ENCODE data around the gene STAG1.
A peak's percentile ranks its signal among the peaks of the same experiment; 100 is the strongest.
"Not testable (repeated sequence)": the region's sequence is repeated elsewhere in the genome, so short reads cannot be mapped to it uniquely, and the experiment has no call there.

The STAG1 gene

GRCh38 chr3:136377508-136377907, 374.7 kb downstream of the STAG1 start:
- TF ChIP-seq CTCF (IDR thresholded peaks at IDR 0.05; ENCODE audit: insufficient read depth, low read depth, low read length, missing control alignments), result no peak
- H3K4me3 ChIP-seq (ENCODE audit: low read length), result no peak overlapping the region
- DNase-seq (ENCODE audit: low read depth), result peak; percentile 4

- DNase-seq (ENCODE audit: low read depth); H3K4me3 ChIP-seq (ENCODE audit: low read length): not testable (repeated sequence)
These were observed 376.4 kb downstream of the STAG1 start for GRCh38 chr3:136375800-136376199.

DNA sequence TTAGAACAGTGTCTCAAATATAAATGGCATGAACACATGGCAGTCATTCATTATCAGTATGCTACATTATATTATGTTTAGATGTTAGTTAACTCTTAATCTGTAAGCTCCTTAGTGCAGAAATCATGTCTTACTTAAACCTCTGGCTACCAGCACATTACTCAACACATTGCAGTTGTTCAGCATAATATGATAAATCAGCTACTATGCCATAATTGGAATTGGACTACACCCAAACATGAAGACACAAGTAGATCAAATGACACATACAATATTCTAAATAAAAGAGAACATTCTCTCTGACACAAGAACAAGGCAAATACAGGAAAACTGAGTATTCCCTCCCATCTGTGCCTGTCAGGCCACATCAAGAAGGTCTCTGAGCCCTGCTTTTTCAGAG, 385.9 kb downstream of the STAG1 start:
- DNase-seq (ENCODE audit: low read depth), result peak; percentile 81
- no peak for TF ChIP-seq CTCF (IDR thresholded peaks at IDR 0.05; ENCODE audit: insufficient read depth, low read depth, low read length, missing control alignments)
- H3K4me3 ChIP-seq (ENCODE audit: low read length), result no peak overlapping the region

DNA sequence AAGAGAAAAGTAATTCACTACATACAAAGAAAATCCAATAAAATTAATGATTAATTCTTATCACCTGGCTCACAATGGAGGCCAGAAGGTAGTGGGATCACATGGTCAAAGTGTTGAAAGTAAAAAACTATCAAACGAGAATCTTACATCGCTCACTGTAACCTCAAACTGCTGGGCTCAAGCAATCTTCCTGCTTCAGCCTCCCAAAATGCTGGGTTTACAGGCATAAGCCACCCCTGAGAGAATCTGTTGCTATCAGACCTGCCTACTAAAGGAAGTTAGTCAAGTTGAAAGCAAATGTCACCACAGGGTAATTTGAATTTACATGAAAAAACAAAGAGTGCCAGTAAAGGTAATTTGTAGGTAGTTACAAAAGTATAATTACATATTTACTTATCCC, 398.7 kb downstream of the STAG1 start:
- no peak for DNase-seq (ENCODE audit: low read depth)
- no peak for TF ChIP-seq CTCF (IDR thresholded peaks at IDR 0.05; ENCODE audit: insufficient read depth, low read depth, low read length, missing control alignments)
- H3K4me3 ChIP-seq (ENCODE audit: low read length), result no peak overlapping the region

DNA sequence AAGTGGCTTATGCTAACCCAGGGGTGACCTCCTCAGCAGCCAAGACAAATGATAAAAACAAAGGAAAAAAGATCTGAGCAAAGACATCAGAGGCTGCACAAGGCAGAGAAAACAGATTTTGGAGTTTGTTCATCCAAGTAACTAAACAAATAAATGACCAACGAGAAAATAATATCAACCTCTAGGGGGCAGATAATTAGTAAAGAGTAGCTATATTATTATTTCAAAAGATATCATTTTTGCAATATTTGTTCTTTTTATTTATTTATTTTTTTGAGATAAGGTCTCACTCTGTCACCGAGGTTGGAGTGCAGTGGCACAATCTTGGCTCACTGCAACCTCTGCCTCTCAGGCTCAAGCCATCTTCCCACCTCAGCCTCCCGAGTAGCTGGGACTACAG, 400.3 kb downstream of the STAG1 start:
- peak; percentile 11 for DNase-seq (ENCODE audit: low read depth)
- no peak overlapping the region for H3K4me3 ChIP-seq (ENCODE audit: low read length)
- TF ChIP-seq CTCF (IDR thresholded peaks at IDR 0.05; ENCODE audit: insufficient read depth, low read depth, low read length, missing control alignments), result no peak

DNA sequence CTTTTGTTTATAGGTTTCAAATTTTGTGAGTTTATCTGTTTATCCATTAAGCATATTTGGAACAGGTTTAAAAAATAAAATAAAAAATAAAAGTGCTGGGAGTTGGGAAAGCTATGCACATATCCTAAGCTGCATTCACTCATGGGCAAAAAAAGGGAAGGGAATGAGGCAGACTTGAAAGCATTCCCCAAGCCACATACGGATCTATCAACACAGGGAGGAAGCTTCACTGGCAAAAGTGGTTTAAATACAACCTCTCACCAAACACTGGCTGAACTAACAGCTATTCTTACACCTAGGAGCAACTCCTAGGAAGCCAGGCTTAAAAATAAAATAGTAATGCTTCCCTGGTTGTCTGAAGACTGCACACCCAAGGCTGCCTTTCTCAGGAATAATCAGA, 400.8 kb downstream of the STAG1 start:
- no peak for DNase-seq (ENCODE audit: low read depth)
- no peak for TF ChIP-seq CTCF (IDR thresholded peaks at IDR 0.05; ENCODE audit: insufficient read depth, low read depth, low read length, missing control alignments)
- H3K4me3 ChIP-seq (ENCODE audit: low read length), result no peak overlapping the region

DNA sequence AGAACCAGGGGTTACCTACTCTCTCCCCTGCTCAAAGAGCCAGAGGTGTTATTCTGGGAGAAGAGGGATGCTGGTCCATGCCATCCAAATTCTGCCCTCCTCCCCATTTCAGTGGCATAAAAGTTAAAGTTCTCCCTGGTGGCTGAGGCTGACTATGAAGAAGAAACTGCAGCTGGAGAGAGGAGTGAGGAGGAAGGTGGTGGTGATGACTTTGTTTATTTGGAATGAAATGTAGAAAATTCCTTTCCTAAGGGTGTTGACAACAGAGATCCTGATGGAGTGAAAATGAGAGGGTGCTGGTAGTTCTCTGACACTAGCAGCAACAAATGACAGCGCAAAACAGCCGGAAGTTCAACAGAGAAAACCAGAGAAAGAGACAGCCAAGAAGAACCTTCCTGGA, 401.6 kb downstream of the STAG1 start:
- no peak overlapping the region for H3K4me3 ChIP-seq (ENCODE audit: low read length)
- DNase-seq (ENCODE audit: low read depth), result no peak
- TF ChIP-seq CTCF (IDR thresholded peaks at IDR 0.05; ENCODE audit: insufficient read depth, low read depth, low read length, missing control alignments), result no peak

GRCh38 chr3:136350132-136350531, 402.0 kb downstream of the STAG1 start:
- TF ChIP-seq CTCF (IDR thresholded peaks at IDR 0.05; ENCODE audit: insufficient read depth, low read depth, low read length, missing control alignments), result no peak
- H3K4me3 ChIP-seq (ENCODE audit: low read length), result no peak overlapping the region
- DNase-seq (ENCODE audit: low read depth), result peak; percentile 92
